ENCODE data around the gene TBC1D22A. TPM values are rescaled to one million over a fixed set of nuclear protein-coding genes. Genes with fewer than 3 reads are reported as not detected.

Gene TBC1D22A
- total RNA-seq, 1 experiment from 2014 or later: 20.9 TPM

DNA sequence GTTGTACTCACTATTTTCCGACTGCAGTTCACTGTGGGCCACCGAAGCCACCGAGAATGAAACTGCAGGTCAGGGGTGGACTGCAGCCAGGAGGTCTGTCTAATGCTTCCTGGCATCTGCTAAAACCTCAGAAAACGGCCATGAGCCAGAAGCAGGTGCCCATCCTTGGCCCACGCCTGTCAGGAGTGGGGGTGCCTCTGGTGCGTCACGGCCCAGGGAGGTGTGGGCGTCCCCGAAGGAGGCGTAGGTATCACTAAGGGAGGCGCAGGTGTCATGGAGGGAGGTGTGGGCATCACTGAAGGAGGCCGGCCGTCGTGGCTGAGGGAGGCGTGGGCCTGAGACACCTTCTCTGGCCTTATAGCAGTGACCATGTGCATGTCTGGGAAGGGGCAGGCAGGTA is 456.2 kb downstream of the TBC1D22A start:
- Histone ChIP-seq H3K9me3 (ENCODE audit: control insufficient read depth in 1 of 2, insufficient read depth in 1 of 2, low read depth in 1 of 2, low read length in 2 of 2) (no peaks in the 10 kb centered on the region; a peak in 1 of 4 replicates), H3K79me2 (ENCODE audit: insufficient read depth, low read length) (no peaks in the 10 kb centered on the region), H3K9ac (ENCODE audit: low read length) (no peak overlapping the region), H3K27me3 (ENCODE audit: insufficient read depth, low read length) (no peaks in the 10 kb centered on the region), H3K27ac (ENCODE audit: low read depth, low read length) (no peak overlapping the region), H4K20me1 (ENCODE audit: insufficient read depth) (no peaks in the 10 kb centered on the region), H3K4me2 (ENCODE audit: low read length) (no peak overlapping the region), H3K4me1 (ENCODE audit: control insufficient read depth in 1 of 2, insufficient read depth in 2 of 2, low read length in 2 of 2) (no peaks in the 10 kb centered on the region), H3K36me3 (ENCODE audit: control insufficient read depth in 1 of 2, insufficient read depth in 2 of 2, low read length in 2 of 2) (no peaks in the 10 kb centered on the region), H2AFZ (ENCODE audit: low read depth, low read length, poor library complexity, severe bottlenecking) (no peak overlapping the region), H3K4me3 (replicated peaks in 1 of 2; ENCODE audit: low read depth in 1 of 2, low read length in 2 of 2) (no peak overlapping the region), H3K9me2 (ENCODE audit: insufficient read depth) (no peaks in the 10 kb centered on the region)
- ATAC-seq (no peak), DNase-seq (ENCODE audit: low read depth, low spot score) (no peak)
- ChIA-PET POLR2A (no interaction called here), RAD21 (ENCODE audit: low non-redundant PET in 1 of 2, low total read pairs in 2 of 2, uncharacterized antibody in 2 of 2, unreplicated experiment in 2 of 2) (no interaction called here), CTCF (no interaction called here)
- intact Hi-C loops (cut with micrococcal nuclease): loop anchor here (10.0 kb wide), 1 partner anchor 236 kb away; no protein-coding TSS in a partner anchor
- no TSS peak for BruUV-seq (replicated peaks)
- no peak for TF ChIP-seq SP1 (IDR thresholded peaks at IDR 0.05; ENCODE audit: low read depth)
- TF ChIP-seq SRF (IDR thresholded peaks at IDR 0.05; ENCODE audit: low read depth): no peak

DNA sequence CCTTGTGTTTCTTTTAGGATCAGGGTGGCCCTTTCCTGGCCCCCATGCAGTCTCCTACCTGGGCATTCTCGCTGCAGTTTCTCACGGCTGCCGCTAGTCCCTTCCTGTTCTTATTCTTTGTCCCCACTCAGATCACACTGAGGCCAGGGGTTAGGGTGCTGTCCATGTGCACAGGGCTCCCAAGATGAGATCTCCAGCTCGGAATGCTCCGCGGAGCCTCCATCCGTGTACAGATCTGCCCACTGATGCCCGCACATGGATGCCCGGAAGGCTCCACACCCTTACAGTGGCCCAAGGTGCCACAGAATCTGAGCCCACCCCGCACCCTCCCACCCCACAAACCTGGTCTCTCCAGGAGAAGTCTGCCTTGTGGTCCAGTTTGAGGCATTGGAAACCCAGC is 457.3 kb downstream of the TBC1D22A start:
- ATAC-seq: no peak
- no peaks in the 10 kb centered on the region for H3K79me2 ChIP-seq (ENCODE audit: insufficient read depth, low read length)
- H3K36me3 ChIP-seq (ENCODE audit: control insufficient read depth in 1 of 2, insufficient read depth in 2 of 2, low read length in 2 of 2): no peaks in the 10 kb centered on the region
- no peak for TF ChIP-seq YY1 (IDR thresholded peaks at IDR 0.05; ENCODE audit: extremely low read depth, insufficient replicate concordance, low read depth, low read length)
- no peak for TF ChIP-seq SIN3A (IDR thresholded peaks at IDR 0.05; ENCODE audit: low read depth)
- TF ChIP-seq TCF7L2 (IDR thresholded peaks at IDR 0.05; ENCODE audit: borderline replicate concordance, extremely low read depth, insufficient read depth, insufficient read length): no peak
- TF ChIP-seq POLR2A (IDR thresholded peaks at IDR 0.05; ENCODE audit: borderline replicate concordance, extremely low read depth, insufficient read depth, insufficient read length): no peak
- TF ChIP-seq POLR2AphosphoS5 (IDR thresholded peaks at IDR 0.05; ENCODE audit: low read depth, low read length): no peak
- no peak for TF ChIP-seq MAX (IDR thresholded peaks at IDR 0.05)
- no peak for TF ChIP-seq EGR1 (IDR thresholded peaks at IDR 0.05; ENCODE audit: low read depth)
- no peak for TF ChIP-seq REST (IDR thresholded peaks at IDR 0.05; ENCODE audit: low read depth)
- no peak for TF ChIP-seq CTCF (IDR thresholded peaks at IDR 0.05 in 2 of 3, conservative IDR thresholded peaks at IDR 0.05 in 1 of 3; ENCODE audit: borderline replicate concordance in 1 of 3, insufficient read depth in 1 of 3, low read depth in 2 of 3, low read length in 2 of 3)
- TF ChIP-seq ATF3 (IDR thresholded peaks at IDR 0.05): no peak
- no peak for TF ChIP-seq CEBPB (IDR thresholded peaks at IDR 0.05; ENCODE audit: low read depth)
- H4K20me1 ChIP-seq (ENCODE audit: insufficient read depth): no peaks in the 10 kb centered on the region
- RAD21 ChIA-PET (ENCODE audit: low non-redundant PET in 1 of 2, low total read pairs in 2 of 2, uncharacterized antibody in 2 of 2, unreplicated experiment in 2 of 2): no interaction called here
- intact Hi-C loops (cut with micrococcal nuclease): loop anchor here (10.0 kb wide), 1 partner anchor 235 kb away; no protein-coding TSS in a partner anchor
- DNase-seq (ENCODE audit: low read depth, low spot score): no peak
- CTCF ChIA-PET: no interaction called here
- BruUV-seq (replicated peaks): no TSS peak
- H3K4me1 ChIP-seq (ENCODE audit: control insufficient read depth in 1 of 2, insufficient read depth in 2 of 2, low read length in 2 of 2): no peaks in the 10 kb centered on the region
- no peaks in the 10 kb centered on the region for H3K9me2 ChIP-seq (ENCODE audit: insufficient read depth)
- H3K27me3 ChIP-seq (ENCODE audit: insufficient read depth, low read length): no peaks in the 10 kb centered on the region
- POLR2A ChIA-PET: no interaction called here
- H3K9ac ChIP-seq (ENCODE audit: low read length): no peak overlapping the region
- no peak overlapping the region for H3K4me3 ChIP-seq (replicated peaks in 1 of 2; ENCODE audit: low read depth in 1 of 2, low read length in 2 of 2)
- H3K9me3 ChIP-seq (ENCODE audit: control insufficient read depth in 1 of 2, insufficient read depth in 1 of 2, low read depth in 1 of 2, low read length in 2 of 2): no peaks in the 10 kb centered on the region; a peak in 1 of 4 replicates
- H3K4me2 ChIP-seq (ENCODE audit: low read length): no peak overlapping the region
- H3K27ac ChIP-seq (ENCODE audit: low read depth, low read length): no peak overlapping the region
- H2AFZ ChIP-seq (ENCODE audit: low read depth, low read length, poor library complexity, severe bottlenecking): no peak overlapping the region
